ENCODE data around the gene CDK5. TPM values are rescaled to one million over a fixed set of nuclear protein-coding genes. Genes with fewer than 3 reads are reported as not detected.

The CDK5 gene
- total RNA-seq: 9.7 and 9.8 TPM in 2 replicates

GRCh38 chr7:151057506-151057988, at the start of gene CDK5:
Gene CDK5 (minus strand): TSS chr7:151057897. CDS start chr7:151057848, 49 bp downstream.

GRCh38 chr7:151085691-151086620, 28.3 kb upstream of the CDK5 start, which contains the start of gene AGAP3:
Gene AGAP3 (plus strand): TSS chr7:151086475. CDS start chr7:151086742, 267 bp downstream.

GRCh38 chr7:151083071-151083823, 25.6 kb upstream of the CDK5 start, which contains the start of gene TMUB1:
Gene TMUB1 (minus strand): TSS chr7:151083493. CDS start chr7:151082563, 930 bp downstream.

GRCh38 chr7:151080522-151081169, 22.9 kb upstream of the CDK5 start, which contains the start of gene FASTK:
Gene FASTK (minus strand): TSS chr7:151080809. CDS start chr7:151080766, 43 bp downstream.

GRCh38 chr7:151059367-151060112, 1.8 kb upstream of the CDK5 start, which contains the start of gene SLC4A2:
Gene SLC4A2 (plus strand): TSS chr7:151059589. CDS start chr7:151061988, 2,399 bp downstream.

GRCh38 chr7:151047976-151048815, 9.5 kb downstream of the CDK5 start, which contains the start of gene ASIC3:
Gene ASIC3 (plus strand): TSS chr7:151048531. CDS start chr7:151048886, 355 bp downstream.

GRCh38 chr7:151028131-151028947, 29.4 kb downstream of the CDK5 start, which contains the start of gene ABCB8:
Gene ABCB8 (plus strand): TSS chr7:151028450. CDS start chr7:151028516, 66 bp downstream.

GRCh38 chr7:151024435-151025056, 33.2 kb downstream of the CDK5 start, which contains the start of gene ATG9B:
Gene ATG9B (minus strand): TSS chr7:151024494. CDS start chr7:151024423, 71 bp downstream.

Other genes starting within 250 kb of the CDK5 start
- gene AOC1, start 205.4 kb downstream of the CDK5 start, total RNA-seq: not detected in 2 replicates
- gene KCNH2, start 79.6 kb downstream of the CDK5 start, total RNA-seq: 0.52 and 1.7 TPM in 2 replicates
- gene NOS3, start 66.9 kb downstream of the CDK5 start, total RNA-seq: 1.7 and 1.8 TPM in 2 replicates
- gene ATG9B, start 33.4 kb downstream of the CDK5 start, total RNA-seq: 0.32 TPM in 1 of 2 replicates, not detected in the other
- gene ABCB8, start 29.4 kb downstream of the CDK5 start, total RNA-seq: 28.1 and 30.3 TPM in 2 replicates
- 0.13 and 0.32 TPM in 2 replicates for gene ASIC3, start 9.4 kb downstream of the CDK5 start, total RNA-seq
- gene SLC4A2, start 1.7 kb upstream of the CDK5 start, total RNA-seq: 40.3 and 43.1 TPM in 2 replicates
- 62.7 and 69.6 TPM in 2 replicates for gene FASTK, start 22.9 kb upstream of the CDK5 start, total RNA-seq
- 14.8 and 16.1 TPM in 2 replicates for gene TMUB1, start 25.6 kb upstream of the CDK5 start, total RNA-seq
- 29.6 and 31.6 TPM in 2 replicates for gene AGAP3, start 28.6 kb upstream of the CDK5 start, total RNA-seq
- gene GBX1, start 109.8 kb upstream of the CDK5 start, total RNA-seq: not detected in 2 replicates
- gene ASB10, start 129.4 kb upstream of the CDK5 start, total RNA-seq: not detected in 2 replicates
- gene H2BK1, start 152.6 kb upstream of the CDK5 start, total RNA-seq: not detected in 2 replicates
- gene ABCF2, start 169.3 kb upstream of the CDK5 start, total RNA-seq: 51.5 and 55.0 TPM in 2 replicates
- gene CHPF2, start 174.6 kb upstream of the CDK5 start, total RNA-seq: 70.9 and 71.5 TPM in 2 replicates
- 39.7 and 43.1 TPM in 2 replicates for gene SMARCD3, start 190.8 kb upstream of the CDK5 start, total RNA-seq

Data from articular chondrocyte of knee joint (primary cell).